ENCODE results near the gene SLC30A5.

The SLC30A5 gene

GRCh38 chr5:69167493-69167855 is 73.7 kb downstream of the SLC30A5 start:
- DNase-seq (ENCODE audit: low read depth in 2 of 2): no peak

GRCh38 chr5:69167929-69168328 is 74.1 kb downstream of the SLC30A5 start:
- no peak for DNase-seq (ENCODE audit: low read depth in 2 of 2)

DNA sequence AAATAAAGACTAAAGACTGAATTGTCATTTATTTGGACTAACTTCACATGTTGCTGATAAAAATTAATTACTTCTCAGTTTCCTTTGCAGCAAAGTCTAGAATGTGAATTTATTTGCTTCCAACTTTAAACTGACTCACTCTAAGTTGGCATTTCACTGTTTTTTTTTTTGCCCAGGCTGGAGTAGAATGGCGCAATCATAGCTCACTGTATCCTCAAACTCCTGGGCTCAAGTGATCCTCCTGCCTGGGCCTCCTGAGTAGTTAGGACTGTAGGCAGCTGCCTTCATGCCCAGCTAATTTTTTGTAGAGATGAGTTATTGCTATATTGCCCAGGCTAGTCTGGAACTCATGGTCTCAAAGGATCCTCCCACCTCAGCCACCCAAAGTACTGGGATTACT is 76.7 kb downstream of the SLC30A5 start:
- no peak for DNase-seq (ENCODE audit: low read depth in 2 of 2)

- DNase-seq (ENCODE audit: low read depth in 2 of 2): no peak
Measured at GRCh38 chr5:69170969-69171368, 77.2 kb downstream of the SLC30A5 start.
